NCI-H510A (cell line): ENCODE measurements around the gene HSF5.
"Not testable (repeated sequence)": the region's sequence is repeated elsewhere in the genome, so short reads cannot be mapped to it uniquely, and the experiment has no call there.

ENCODE experiments used
- DNase-seq: peaks from one replicate; lab custom pipeline; 2025; lab: John Stamatoyannopoulos, UW

The HSF5 gene

GRCh38 chr17:58412961-58413586 lies 75.1 kb downstream of the HSF5 start:
- no peak for DNase-seq

GRCh38 chr17:58412064-58412703 lies 76.0 kb downstream of the HSF5 start:
- no peak for DNase-seq

DNA sequence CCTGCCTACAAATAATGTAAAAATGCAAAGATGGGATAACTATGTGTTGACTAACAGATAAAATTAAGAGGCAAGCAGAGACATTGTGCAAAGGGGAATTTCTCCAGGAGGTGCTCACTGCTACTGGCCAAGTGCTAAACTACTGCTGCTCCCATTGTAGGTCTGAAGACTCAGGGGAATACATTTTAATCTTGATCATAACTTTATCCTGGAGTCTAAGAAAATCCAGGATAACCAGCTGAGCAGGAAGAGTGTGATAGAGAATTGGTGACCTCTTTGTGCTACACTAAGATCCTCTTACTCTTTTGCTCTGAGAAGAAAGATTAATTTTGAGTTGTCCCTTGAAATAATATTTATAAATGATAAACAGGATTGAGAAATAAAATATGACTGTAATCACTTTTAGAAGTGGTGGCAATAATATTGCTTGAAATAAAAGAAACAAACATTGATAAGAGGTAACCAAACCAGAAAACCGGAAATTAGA lies 76.8 kb downstream of the HSF5 start:
- DNase-seq: no peak

DNA sequence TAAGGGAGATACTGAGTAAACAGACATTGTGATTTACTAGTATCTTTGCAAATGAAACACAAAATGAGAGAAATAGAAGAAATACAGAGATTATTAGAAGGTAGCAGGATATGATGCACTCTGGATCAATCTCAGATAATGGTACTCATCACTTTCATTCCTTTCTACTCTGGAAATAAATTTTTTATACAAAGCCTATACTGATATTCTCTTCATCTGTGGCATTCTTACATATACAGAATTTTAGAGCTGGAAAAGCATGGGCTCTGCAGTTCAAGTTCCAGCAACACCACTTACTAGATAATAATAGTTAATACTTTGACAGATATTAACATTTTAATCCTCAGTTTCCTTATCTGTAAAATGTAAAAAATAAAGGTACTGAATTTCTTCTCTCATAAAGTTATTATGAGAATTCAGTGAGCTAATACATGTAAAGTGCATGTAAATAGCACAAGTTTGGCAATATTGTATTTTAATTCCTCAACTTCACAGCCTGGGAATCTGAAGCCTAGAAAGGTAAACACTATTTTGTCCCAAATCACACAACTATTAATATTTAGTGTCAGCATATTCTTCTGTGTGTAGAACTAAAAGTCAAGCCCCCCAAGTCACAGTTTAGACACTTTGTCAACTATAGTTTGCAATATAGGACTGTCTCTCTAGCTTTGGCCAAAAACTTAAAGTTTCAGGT lies 77.3 kb downstream of the HSF5 start:
- no peak for DNase-seq

- no peak for DNase-seq
Measured at GRCh38 chr17:58409432-58409831, 78.8 kb downstream of the HSF5 start.

DNA sequence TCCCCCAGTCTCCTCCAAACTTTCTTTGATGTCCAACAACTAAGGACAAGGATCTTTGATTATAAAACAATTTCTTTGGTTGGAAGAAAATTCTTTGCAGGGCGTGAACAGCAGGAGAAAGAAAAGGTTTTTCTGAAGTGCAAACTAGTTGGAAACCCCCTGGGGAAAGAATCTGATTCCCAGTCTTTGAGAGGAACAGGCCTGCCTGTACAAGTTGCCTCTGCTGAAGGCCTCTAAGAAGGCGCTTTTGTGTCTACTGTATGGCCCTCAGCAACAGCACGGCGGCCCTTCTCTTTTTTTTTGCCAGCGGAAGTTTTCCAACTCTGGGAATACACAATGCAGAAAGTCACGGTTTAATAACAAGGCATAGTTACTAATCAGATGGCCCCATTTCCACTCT lies 84.9 kb downstream of the HSF5 start:
- DNase-seq: no peak

DNA sequence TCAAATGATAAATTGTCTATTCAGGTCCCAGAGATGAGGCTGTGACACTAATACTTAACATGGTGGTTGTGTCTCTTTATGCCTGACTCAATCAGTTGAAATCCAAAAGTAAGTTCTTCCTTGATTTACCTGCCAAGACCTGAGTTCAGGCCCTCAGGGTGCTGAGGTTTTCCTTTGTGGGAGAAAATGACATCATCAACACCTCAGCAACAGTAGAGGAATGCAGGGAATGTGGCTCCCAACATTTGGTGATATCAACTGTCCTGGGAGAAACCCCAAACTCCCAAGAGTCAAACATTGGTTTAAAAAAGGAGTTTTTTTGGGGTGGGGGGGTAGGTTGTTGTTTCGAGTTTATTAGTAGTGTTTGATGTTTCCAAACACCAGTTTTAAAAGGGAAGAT lies 85.5 kb downstream of the HSF5 start:
- no peak for DNase-seq

- DNase-seq: no peak
Measured at GRCh38 chr17:58402047-58402446, 86.2 kb downstream of the HSF5 start.

DNA sequence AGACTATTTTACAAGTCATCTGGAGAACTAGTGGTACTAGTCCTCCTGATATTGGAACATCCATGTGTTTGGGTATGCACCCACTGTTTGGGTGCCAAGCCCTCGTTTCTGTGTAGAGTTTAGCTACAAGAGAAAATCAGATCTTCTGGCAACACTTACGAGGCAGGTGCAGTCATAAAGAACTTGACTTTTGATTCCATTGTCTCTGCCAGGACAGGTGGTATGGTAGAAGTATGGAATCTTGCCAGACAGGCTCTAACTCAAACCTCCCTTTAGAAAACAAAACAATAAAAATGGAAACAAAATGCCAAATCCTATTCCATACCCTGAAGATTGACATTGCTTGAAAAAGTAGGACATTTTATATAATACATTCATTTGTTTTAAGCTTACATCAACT lies 86.9 kb downstream of the HSF5 start:
- DNase-seq: peak; percentile 49

GRCh38 chr17:58400826-58401225 lies 87.4 kb downstream of the HSF5 start:
- no peak for DNase-seq

DNA sequence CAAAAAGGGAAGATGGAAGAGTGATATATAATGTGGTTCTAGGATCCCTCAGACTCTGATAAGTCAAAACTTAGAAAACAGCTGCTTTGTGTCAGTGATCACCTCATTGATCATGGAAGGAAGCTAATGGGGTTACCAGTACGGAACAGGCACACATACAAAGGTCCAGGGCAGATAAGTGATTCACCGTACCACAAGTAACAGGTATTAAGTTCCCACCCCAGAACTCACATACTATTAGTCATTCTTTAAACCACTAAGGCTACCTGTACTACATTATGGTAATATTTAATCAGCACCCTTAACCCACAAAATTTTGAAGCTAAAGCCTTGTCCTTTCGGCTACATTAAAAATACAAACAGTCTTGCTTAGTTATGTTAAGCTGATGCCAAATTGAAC lies 88.2 kb downstream of the HSF5 start:
- no peak for DNase-seq

DNA sequence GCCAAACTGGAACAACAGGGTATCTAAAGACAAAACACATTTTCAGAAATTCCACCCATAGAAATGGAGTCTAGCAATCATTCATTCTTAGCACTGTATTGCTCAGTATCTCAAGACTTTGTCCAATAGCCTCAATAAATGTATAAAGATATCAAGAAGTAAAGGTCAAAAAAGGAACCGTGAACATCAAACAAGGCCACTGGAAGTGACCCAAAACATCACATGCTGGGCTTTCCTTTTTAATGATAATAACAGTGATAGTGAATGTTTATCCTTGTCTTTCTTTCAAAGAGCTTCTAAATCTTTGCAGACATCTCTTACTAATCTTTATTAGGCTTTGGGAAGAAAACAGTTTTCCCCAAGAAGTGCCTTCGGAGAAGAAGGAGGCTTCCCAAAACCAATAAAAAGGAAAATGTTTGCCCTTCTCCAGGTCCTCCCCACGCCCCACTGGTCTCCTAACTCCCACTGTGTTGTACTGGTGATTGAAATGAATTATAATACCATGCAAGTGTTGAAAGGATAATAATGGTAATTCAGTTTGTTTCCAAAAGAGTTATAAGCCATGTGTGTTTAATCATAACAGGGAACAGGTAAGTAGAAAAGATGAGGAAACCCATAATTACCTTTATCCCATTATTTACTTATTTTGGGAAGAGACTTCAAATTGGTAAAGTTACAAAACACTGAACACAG lies 89.5 kb downstream of the HSF5 start:
- no peak for DNase-seq

DNA sequence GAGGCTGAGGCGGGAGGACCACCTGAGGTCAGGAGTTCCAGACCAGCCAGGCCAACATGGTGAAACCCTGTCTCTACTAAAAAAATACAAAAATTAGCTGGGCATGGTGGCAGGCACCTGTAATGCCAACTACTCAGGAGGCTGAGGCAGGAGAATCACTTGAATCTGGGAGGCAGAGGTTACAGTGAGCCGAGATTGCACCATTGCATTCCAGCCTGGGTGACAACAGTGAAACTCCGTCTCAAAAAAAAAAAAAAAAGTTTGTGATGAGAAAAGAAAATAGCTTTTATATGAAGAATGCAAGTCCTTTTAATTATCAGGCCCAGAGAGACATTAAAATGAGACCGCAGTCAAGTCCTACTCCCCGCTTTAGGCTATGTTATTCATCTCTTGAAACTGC lies 90.8 kb downstream of the HSF5 start:
- DNase-seq: not testable (repeated sequence)

GRCh38 chr17:58396173-58396572 lies 92.0 kb downstream of the HSF5 start:
- no peak for DNase-seq

DNA sequence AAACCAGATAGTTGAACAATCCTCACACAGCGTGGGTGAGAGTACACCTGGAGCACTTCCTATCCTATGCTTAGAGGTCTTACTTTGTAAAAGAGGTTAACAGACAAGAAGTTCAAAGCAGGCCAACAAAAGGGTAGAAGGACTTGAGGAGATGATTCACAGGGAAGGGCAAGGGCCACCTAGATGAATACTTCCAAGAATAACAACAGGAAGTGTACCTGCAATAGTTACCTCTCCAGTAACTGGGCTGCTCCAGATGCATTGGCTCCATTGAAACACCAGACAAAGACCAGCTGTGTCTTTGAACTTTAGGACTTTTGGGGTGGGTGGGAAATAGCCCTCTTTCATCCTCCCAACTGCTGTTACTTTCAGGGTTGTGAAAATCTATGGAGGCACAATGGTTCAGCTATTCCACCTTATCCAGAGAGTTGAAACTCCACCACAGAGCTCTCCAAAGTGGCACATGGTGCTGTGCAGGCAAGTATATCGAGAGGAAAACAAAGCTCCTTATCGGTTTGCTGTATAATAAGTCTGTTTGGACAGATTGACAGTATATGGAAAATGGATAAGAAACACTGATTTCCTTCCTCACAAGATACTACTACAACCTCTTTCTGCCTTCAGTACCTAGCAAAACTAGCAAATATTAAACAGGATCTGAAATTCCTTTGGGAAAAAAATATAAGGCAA lies 93.5 kb downstream of the HSF5 start:
- no peak for DNase-seq

- peak; percentile 89 for DNase-seq
Measured at GRCh38 chr17:58391302-58391984, 96.8 kb downstream of the HSF5 start.

- no peak for DNase-seq
Measured at GRCh38 chr17:58390884-58391283, 97.3 kb downstream of the HSF5 start.

DNA sequence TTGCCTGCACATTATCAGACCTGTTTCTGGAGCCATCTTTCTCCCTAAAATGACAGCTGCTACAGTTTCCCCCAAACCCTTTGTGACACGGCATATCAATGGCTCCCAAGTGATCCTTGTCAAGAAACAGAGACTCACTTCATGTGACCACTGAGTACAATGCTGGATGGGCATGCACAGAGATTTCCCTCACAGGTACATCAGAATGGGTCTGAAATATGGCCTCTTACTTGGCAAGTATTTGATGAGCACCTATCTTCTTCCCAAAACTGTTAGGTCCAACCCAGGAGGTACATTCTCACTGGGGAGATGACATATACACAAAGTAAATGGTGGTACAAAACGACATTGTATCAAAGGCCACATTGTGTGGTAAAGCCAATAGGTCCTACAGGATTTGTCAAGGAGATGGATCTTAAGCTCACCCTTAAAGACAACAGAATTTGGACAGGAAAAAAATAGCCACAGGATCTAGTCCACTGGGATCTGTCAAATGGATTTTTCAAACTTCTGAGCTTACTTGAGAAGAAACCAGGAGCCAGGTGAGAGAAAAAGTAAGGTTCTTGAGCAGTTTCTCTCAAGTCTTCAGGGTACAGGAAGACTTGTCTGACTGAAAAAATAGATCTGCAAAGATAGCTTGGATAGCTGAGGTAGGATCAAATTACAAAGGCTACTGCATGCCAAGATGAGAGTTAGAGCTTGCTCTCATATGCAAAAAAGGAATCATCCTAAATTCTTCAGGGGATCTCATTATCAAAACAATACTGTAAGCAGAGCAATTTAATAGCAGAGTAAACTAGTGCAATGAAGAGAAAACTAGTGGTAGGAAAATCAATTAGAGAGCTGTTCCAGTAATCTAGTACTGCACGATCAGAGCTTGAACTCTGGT lies 99.7 kb downstream of the HSF5 start:
- no peak for DNase-seq

GRCh38 chr17:58387834-58388233 lies 100.4 kb downstream of the HSF5 start:
- no peak for DNase-seq

GRCh38 chr17:58386708-58387107 lies 101.5 kb downstream of the HSF5 start:
- no peak for DNase-seq
